Activated CD8-positive, alpha-beta memory T cell treated with anti-CD3 and anti-CD28 coated beads for 24 hours (primary cell): ENCODE data around the gene ADAM23.
A peak's percentile ranks its signal among the peaks of the same experiment; 100 is the strongest.
"Not testable (repeated sequence)": the region's sequence is repeated elsewhere in the genome, so short reads cannot be mapped to it uniquely, and the experiment has no call there.

Experiments used
- DNase-seq: peaks from one replicate; pipeline ENCODE4 v3.0.0-alpha.2; 2020

The ADAM23 gene, protein sequence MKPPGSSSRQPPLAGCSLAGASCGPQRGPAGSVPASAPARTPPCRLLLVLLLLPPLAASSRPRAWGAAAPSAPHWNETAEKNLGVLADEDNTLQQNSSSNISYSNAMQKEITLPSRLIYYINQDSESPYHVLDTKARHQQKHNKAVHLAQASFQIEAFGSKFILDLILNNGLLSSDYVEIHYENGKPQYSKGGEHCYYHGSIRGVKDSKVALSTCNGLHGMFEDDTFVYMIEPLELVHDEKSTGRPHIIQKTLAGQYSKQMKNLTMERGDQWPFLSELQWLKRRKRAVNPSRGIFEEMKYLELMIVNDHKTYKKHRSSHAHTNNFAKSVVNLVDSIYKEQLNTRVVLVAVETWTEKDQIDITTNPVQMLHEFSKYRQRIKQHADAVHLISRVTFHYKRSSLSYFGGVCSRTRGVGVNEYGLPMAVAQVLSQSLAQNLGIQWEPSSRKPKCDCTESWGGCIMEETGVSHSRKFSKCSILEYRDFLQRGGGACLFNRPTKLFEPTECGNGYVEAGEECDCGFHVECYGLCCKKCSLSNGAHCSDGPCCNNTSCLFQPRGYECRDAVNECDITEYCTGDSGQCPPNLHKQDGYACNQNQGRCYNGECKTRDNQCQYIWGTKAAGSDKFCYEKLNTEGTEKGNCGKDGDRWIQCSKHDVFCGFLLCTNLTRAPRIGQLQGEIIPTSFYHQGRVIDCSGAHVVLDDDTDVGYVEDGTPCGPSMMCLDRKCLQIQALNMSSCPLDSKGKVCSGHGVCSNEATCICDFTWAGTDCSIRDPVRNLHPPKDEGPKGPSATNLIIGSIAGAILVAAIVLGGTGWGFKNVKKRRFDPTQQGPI

DNA sequence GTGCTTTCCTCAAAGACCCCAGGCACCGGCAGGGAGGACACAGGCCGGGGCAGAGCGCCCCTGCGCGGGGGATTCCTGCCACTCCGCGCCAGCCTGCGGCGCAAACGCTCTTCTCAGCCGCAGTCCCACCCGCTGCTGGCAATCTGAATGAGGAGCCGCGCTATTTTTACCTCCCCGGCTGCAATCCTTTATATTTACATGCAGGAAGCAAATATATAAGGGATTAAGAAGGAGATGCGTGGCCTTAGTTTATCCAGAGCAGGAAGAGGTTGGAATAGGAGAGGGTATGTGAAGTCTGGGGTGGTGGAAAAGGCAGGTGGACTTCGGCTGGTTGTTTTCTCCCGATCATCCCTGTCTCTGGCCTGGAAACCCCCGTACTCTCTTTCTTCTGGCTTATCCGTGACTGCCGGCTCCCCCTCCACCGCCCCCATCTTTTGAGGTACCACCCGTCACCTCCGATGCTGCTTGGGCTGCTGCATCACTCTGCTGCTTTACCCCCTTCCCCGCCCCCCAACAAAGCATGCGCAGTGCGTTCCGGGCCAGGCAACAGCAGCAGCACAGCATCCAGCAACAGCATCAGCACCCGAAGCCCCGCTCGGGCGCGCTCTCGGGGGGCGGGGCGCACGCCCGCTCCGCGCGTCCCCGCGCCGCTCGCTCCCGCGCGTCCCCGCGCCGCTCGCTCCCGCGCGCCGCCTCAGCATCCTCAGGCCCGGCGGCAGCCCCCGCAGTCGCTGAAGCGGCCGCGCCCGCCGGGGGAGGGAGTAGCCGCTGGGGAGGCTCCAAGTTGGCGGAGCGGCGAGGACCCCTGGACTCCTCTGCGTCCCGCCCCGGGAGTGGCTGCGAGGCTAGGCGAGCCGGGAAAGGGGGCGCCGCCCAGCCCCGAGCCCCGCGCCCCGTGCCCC, at the start of gene ADAM23:
TSS of gene ADAM23 (plus strand) at position 700 of the 902 bp plus-strand sequence. CDS start 335 bp downstream, outside the sequence.
- DNase-seq: peak; percentile 62

DNA sequence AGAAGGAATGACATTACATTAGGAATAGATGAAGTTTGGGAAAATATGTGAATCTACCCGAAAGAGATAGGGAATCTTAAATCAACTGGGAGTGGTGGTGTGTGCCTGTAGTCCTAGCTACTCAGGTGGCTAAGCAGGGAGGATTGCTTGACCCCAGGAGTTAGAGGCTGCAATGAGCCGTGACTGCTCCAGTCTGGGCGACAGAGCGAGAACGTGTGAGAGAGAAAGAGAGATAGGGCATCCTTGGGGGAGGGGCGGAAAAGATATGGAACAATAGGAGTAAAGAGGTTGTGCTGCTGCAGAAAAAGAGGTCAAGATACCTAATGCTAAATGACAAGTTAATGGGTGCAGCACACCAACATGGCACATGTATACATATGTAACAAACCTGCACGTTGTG, 47.1 kb upstream of the ADAM23 start:
- no peak for DNase-seq

DNA sequence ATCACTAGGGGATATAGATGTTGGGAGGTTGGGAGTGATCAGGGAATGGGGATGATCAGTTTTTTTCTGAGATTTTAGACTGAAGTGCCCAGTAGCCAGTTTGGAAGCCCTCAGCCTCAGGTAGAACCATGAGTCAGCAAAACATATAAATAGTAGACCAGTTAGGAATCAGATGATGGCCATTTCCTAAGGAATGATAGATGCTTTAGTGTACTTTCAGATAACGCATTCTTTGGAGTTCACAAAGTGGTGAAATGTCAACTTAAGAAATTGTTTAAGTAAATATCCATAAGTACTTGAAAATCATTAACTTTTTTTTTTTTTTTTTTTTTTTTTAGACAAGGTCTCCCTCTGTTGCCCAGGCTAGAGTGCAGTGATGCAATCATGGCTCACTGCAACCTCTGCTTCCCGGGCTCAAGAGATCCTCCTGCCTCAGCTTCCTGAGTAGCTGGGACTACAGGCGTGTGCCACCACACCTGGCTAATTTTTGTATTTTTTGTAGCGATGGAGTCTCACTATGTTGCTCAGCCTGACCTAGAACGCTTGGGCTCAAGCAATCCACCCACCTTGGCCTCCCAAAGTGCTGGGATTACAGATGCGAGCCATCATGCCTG, 40.3 kb upstream of the ADAM23 start:
- DNase-seq: not testable (repeated sequence)

DNA sequence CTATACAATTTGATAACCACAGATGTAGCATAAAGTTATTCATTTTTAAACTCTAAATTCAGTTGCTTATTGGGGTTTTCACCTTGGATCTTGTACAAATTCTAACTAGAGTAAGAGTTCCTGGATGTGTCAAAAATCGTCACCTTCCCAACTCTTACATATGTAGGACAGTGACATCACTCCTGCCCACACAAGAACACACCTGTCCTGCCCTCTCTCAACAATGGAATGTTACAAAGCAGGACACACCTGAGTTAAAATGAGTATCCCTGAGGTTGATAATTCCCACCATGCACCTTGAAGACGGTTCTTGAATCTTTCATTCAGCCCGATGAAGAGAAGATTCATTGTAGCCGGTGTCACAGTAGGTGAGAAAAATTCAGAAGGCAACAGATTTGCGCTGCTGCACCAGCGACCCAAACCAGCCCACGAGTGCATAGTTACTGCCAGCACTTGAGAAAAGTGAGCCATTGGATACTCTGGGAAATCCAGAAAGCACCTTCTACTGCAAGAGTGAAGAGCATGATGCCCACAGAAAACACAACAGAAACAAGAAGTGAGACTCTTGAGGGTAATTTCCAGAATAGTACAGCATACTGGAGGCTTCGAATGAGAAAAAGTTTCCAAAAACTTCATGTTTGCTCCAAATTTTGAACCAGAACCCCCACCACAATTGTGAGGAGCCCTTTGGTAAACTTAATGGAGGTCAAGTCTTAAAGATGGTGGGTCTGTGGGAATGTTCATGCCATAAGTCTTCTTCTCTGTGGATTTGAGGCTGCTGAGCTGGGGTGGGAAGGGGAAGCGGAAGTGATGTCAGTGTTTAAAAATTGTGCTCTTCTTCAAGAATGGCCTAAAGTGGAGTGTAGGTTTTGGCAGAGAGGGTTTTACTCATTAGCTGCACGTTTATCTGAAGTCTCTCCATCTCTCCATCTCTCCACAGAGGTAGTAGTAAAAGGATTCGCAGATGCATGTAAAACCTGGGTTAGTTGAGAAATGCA, 34.7 kb upstream of the ADAM23 start:
- no peak for DNase-seq

DNA sequence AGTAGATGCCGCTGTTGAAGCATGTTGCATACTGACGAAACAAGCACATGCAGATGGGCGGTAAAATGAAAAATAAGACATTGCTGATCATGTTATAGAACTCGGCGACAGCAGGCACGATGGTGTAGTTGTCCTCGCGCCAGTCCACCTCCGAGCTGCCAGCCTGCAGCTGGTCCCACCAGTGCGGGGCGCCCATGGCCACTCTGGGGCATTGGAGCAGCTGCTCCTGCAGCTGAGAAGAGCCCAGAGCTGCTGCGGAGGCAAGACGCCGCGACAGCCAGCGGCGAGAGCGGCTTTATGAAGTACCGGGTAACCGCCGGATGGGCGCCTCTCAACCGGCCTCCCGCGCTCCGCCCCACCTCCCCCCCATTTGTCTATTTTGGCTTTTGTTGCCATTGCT, 32.6 kb upstream of the ADAM23 start:
- no peak for DNase-seq

DNA sequence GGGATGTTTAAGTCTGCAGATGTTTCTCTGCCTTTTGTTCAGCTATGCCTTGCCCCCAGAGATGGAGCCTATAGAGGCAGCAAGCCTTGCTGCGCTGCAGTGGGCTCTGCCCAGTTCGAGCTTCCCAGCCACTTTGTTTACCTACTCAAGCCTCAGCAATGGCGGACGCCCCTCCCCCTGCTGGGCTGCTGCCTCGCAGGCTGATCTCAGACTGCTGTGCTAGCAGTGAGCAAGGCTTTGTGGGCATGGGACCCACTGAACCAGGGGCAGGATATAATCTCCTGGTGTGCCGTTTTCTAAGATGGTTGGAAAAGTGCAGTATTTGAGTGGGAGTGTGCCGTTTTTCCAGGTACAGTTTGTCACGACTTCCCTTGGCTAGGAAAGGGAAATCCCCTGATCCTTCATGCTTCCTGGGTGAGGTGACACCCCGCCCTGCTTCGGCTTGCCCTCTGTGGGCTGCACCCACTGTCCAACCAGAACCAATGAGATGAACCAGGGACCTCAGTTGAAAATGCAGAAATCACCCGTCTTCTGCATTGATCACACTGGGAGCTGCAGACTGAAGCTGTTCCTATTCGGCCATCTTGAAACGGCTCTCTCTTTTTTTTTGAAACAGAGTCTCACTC, 27.6 kb upstream of the ADAM23 start:
- DNase-seq: no peak

DNA sequence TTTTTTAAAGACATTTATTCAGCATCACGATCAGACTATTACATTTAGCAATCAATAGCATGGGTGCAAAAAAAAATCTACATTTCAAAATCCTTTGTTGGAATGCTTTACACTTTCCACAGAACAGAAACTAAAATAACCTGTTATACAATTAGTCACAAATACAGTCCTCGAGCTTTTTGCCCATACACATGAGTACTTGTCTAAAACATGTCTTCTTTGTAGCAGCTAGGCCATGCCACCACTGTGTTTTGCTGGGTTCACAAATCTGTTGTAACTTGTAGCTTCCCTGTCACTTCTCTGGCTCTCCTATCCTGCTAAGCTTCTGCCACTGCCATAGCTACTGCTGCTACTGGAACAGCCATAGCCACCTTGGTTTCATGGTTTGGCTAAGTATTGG, 24.4 kb upstream of the ADAM23 start:
- DNase-seq: no peak

DNA sequence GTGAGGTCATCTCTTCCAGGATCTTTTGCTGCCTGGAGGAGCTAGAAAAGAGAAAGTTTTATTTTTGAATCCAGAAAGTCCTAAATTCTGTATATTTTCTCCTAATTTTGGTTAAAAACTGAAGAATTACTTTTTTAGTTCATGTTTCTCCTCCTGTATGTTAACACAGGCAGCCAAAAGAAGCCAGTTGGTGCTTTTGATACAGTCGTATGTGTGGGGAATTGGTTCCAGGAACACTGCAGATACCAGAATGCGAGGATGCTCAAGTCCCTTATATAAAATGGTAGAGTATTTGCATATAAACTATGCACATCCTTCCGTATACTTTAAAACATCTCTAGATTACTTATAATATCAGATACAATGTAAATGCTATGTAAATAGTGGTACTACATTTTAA, 22.6 kb upstream of the ADAM23 start:
- no peak for DNase-seq

DNA sequence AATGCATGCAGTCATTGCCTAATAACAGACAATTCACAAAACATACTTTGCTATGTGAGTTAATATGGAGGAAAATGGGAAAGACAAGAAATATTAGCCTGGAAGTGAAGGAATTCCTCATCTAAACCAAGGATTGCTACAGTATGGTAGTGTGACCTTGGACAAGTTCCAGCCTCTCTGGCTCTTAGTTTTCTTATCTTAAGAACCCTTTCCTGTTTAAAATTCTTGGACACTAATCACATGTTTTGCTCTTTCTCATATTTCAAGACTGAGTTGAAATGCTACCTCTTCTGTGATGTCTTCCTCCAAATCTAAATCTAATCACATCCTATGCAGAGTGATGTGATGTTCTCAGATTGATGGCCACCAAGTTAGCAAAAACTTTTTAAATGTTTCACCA, 20.8 kb upstream of the ADAM23 start:
- DNase-seq: no peak

DNA sequence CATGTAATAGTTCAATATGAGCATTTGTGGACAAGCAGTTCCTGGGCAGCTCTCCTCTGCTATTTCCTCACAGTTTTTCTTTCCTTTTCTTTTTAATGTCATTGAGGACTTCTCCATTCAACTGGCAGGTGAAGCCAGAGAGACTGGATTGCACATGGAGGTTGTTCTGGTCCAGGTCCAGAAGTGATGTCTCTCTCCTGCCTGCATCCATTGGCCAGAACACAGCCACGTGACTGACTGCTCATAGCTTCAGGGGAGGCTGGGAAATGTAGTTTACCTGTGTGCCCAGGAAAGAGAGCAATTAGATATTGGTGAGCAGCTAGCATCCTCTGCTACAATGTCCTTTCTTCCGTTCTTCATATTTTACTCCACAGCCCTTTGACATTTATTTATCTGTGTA, 20.2 kb upstream of the ADAM23 start:
- no peak for DNase-seq

DNA sequence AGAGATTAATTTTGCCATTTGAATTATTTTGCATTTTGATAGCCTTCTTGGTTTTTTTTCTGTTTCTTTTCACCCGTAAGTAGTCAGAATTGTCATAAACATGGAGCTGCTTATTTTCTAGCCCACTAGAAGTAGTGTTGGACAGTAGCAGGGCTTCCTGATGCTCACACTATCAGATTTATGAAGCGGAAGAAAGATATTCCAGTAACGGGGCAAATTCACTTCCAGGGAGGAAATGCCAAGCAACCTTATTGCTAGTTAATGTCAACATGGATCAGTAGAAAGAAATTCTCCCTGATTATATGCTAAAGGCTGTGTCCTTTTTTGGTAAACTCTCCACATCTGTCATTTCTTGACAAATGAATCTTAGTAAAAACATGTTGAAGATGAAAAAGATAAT, 19.2 kb upstream of the ADAM23 start:
- DNase-seq: no peak

DNA sequence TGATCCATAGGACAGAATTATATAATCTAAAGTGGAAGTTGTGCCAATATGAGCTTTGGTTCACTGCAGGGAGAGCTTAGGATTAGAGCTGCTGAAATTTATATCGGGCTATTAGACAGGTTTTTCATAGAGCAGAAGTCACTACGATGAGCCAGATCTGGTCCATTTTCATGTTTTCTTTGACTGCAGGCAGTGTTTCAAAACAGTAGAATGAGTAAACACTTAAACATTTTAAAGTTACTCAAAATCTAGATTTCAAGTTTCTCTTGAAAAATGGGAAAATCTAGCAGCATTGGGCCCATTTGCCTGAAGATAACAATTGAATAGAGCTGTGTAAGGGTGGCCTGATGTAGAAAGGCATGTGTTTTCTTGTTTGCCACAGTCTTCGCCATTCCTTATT, 14.5 kb upstream of the ADAM23 start:
- no peak for DNase-seq

DNA sequence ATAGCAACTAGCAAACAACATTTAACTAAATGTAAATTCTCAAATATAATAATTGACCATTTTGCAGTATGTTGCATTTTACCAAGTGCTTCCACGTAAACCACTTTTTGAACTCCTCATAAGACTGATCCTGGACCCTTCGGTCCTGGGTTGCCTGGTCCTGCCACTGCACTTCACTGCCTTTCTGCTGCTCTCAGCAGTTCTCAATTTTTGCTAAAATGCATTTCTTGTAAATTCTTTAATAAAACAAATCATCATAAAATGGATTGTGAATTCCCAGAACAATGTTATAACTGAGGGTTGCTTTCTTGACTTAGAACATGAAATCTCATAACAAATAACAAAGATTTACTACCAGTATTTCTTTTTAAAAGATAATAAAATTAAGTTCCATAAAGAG, 12.9 kb upstream of the ADAM23 start:
- DNase-seq: no peak

DNA sequence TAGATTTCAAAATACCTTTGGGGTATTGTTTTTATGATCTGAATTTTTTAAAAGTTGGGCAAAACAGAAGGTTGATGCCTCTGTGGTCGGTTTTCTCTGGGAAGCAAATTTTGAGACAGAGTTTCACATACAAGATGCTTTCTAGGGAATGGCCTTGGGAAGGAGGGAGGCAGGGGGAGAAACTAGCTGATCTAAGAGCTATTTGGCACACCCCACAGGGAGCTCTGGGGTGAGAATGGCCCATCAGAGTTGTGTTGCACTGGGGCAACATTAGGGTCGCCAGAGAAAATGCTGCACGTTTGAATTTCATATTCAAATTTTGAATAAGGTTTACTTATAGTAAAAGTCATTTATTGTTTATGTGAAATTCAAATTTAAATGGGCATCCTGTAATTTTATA, 11.9 kb upstream of the ADAM23 start:
- no peak for DNase-seq

DNA sequence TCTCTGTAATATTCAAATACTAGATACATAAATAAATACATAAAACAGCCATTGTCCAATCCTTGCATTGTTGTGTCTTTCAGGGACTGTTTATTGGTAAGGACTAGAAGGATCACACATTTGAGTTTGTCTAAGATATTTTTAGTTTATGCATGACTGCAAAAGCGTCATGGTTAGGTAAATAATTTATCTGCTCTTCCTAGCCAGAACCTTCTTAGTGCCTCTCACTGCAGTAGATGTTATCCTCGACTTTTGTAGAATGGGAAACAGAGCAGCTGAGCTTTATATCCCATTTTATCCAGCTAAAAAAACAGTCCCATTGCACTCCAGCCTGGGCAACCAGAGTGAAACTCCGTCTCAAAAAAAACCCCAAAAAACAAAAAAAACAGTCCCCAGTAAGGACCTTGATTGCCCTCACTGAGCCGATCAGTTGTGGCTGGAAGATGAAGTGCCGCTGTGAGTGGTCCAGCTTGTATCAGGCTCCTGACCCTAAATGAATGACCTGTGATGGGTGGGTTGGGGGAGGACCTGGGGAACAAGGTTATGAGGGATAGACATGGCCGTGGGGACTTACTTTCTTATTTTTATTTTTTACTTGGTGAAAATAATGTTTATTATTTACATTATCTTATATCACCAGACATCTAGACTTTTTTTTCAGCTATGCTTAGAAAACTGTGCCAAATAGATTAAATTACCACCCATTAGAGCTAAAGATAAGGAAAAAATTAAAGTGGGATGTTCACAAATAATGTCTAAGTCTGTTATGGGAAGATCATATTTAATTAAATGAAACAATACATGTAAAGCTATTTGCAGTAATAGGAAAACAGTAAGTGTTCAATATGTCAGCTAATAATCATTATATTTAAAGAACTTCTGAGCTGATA, 10.9 kb upstream of the ADAM23 start:
- no peak for DNase-seq

DNA sequence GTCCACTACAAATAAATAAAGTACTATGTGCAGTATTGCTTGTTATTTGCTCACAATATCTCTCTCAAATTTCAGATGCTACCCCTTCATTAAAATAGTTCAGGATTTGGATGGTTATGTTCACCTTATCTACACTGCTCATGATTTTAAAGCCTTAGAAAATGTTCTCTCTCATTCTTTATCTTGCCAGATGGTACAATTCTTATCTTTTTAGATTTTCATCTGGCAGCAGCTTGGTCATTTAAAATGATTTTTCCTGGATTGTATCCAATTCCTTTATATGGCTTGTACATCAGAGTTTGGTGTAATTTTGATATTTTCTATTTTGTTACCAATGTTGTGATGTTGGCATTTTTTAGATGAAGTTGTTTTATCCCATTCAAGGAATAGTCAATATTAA, 10.1 kb upstream of the ADAM23 start:
- no peak for DNase-seq

DNA sequence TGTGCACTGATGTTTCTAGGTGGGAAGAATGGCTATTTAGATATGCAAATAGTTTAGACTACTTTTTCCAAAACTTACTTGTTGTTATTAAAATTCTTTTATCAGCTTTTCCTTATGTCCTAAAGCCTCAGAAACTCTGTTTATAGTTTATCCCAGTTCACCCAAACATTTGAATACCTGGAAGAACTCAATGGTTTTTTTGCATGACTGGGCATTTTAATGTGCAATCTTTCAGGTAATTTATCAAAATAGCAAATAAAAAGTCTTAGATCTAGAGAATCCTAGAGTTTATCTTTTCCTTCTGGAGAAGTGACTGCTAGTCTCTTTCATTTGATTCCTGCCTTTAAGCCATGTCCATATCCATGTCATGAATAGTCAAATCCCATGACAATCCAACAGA, 9.6 kb upstream of the ADAM23 start:
- no peak for DNase-seq

DNA sequence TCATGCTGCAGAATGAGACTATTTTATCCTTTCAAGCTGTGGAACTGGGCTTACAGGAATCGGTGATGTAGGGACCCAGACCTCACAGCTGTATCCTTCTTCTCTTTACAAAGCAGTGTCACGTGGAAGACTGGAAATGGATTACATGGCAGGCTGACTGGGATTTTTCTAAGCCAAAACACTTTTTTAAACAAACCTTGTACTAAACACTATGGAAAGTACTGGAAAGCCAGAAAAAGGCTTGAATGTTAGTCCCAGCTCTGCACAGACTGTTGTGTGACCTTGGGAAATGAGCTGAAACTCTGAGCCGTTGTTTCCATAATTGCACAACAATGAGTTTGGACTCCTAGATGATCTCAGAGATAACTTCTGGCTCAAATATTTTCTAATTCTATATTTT, 7.6 kb upstream of the ADAM23 start:
- no peak for DNase-seq

DNA sequence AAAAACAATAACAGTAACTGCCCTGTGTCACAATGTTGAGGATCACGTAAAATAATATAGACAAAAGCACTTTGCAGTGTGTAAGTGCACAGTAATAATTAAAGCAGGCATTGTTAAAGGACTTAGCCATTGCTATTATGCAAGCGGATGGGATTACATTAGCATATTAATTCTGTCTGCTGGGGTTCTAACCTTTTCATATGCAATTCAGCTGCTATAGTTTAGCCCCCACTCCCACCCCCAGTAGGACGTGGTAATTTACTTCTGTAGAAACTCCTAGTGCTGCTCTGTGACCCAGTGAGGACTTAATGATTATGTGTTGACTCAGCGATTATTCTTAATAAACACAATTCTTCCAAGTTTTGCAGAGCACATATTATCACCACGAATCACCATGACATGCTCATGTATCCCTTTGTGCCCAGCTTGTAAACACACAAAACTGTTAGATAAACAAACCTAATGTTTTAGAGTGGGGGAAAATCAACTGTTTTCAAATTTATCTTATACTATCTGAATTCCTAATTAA, 5.1 kb upstream of the ADAM23 start:
- DNase-seq: no peak

DNA sequence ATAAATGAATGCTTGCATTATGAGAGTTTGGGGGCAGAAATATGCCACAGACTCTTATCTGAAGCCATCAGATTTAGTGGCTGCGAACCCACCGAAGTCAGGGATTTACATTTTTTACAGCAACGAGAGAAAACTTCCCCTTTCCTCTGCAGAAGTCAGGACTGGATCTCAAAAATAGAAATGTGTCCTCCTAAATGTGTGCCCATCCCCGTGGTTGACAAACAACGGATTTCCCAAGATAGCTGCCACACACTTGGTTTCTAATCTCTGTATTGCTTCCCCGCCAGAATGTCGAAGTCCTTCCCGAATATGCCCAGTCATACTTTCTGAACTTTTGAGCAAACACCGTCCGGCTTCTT, 879 bp upstream of the ADAM23 start:
- DNase-seq: no peak
